SIG-M5 treated with dmso at 0.1 percent for 504 hours (cell line): ENCODE measurements around the gene ZNF117.
"Not testable (repeated sequence)": the region's sequence is repeated elsewhere in the genome, so short reads cannot be mapped to it uniquely, and the experiment has no call there.

Source experiments
- DNase-seq: peaks from one replicate; lab custom pipeline; 2025; ENCODE audit not compliant: unreplicated experiment; lab: John Stamatoyannopoulos, UW

The ZNF117 gene

DNA sequence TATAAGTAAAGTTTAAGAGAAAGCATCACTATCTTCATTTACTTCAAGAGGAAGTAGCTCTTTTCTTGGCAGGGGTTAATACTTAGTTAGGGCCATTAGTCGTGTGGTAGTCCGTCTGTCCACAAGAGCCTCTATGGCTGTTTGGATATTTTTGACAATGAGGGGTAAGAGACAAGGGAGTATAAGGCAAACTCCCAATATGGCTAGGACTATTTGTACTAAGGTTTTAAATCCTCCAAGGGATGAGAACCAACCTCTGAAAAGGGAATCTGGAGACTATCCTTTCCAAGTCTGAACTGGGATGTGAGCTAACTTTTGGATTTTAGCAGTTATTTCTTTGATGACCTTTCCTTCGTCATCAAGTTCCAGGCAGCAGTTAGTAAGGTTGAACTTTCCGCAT lies at the start of gene ZNF117:
ZNF117 (minus strand) TSS at position 101 of the 400 bp plus-strand sequence.
- DNase-seq: no peak

DNA sequence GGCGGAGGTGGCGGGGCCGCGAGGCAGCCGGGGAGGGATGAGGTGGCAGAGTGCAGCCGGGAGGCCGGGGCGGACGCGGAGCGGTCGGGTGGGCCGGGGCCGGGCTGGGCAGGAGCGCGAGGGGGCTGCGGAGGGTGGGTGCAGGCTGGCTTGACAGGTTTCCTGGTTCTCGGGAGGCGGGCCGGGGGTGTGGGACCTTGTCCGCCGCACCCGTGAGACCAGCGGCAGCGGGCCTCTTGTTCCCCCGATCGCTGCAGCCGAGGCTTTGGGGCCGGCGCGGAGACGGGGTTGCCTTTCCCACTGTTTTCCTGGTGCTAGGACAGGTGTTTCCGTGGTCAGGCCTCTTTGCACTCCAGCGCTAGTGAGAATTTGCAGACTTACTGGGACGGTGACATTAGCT lies 47.9 kb upstream of the ZNF117 start:
- peak; percentile 21 for DNase-seq

DNA sequence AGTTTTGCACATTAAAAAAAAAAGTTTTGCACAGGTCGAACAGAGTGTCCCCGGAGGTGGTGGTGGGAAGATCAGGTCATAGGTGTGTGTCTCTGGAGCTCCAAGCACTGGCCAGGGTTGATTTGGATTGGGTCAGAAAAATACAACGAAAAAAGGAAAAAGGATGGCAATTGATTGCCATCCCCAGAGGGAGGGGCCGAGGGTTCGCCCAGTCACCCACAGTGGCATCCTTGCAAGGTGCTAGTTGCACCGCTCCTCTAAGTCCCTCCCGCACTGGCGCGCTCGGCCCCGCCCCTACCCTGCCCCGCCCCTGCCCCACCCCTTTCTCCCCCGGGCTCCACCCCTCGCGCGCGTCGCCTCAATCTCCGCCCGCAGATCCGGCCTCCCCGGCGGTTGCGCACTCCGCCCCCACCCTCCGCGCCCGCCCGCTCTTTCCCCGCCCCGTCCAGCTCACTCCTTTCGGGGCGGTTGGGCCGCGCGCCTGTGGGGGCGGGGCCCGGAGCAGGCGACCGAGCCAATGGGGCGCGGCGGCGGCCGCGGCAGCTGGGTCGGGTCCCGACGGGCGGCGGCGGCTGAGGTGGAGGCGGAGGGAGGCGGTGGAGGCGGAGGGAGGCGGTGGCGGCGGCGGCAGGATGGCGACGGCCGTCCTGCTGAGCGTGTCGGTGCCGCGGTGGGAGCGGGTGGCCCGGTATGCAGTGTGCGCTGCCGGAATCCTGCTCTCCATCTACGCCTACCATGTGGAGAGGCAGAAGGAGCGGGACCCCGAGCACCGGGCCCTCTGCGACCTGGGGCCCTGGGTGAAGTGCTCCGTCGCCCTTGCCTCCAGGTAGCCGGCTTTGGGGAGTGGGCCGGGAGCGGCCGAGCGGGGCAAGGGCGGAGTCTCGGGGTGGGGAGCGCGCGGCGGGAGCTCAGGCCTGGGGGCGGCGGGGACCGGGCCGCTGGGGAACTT lies 47.2 kb upstream of the ZNF117 start:
- peak; percentile 84 for DNase-seq

DNA sequence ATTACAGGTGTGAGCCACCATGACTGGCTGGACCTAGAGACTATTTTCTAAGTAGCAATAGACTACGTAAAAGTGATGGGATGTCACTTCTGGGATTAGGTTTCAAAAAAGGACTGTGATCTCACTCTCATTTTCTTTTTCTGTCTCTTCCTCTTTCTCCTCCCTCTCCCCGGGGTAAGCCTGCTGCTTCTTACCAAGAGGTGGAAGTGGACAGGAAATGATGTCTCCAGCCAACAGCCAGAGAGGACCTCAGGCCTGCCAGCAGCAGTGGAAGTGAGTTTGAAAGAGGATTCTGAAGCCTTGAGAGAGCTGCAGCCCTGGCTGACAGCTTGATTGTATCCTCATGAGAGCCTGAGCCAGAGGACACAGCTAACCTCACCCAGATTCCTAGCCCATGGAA lies 45.7 kb upstream of the ZNF117 start:
- DNase-seq: peak; percentile 77

DNA sequence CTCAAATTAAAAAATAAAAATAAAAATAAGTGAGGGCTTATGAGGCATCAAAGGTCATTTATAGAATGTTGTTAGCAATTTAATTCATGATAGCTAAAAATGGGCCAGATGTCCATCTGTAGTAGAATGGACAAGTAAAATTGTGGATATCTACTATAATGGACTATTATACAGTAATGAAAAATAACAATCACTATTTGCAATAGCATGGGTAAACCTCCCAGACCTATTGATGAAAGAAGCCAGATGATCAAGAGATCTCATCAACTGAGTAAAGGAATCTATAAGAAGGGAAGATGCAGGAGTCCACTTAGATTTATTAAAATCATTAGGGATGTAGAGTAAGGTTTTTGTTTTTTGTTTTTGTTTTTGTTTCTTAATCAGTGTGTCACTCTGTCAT lies 44.6 kb upstream of the ZNF117 start:
- not testable (repeated sequence) for DNase-seq

DNA sequence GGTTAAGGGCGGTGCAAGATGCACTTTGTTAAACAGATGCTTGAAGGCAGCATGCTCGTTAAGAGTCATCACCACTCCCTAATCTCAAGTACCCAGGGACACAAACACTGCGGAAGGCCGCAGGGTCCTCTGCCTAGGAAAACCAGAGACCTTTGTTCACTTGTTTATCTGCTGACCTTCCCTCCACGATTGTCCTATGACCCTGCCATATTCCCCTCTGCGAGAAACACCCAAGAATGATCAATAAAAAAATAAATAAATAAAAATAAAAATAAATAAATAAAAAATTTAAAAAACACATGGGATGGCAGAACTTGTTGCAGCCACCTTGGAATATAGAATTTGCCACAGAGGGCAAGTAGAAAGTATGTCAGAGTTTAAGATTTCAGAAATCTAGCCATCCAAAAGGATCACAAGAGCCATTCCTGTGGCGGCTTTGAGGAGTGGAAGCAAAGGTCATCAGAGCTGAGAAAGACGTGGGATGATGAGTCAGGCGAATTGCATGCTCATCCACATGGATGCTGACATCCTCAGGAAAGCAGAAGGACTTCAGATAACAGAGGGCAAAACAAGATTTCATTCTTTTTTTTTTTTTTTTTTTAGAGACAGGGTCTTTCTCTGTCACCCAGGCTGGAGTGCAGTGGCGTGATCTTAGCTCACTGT lies 43.4 kb upstream of the ZNF117 start:
- DNase-seq: not testable (repeated sequence)

DNA sequence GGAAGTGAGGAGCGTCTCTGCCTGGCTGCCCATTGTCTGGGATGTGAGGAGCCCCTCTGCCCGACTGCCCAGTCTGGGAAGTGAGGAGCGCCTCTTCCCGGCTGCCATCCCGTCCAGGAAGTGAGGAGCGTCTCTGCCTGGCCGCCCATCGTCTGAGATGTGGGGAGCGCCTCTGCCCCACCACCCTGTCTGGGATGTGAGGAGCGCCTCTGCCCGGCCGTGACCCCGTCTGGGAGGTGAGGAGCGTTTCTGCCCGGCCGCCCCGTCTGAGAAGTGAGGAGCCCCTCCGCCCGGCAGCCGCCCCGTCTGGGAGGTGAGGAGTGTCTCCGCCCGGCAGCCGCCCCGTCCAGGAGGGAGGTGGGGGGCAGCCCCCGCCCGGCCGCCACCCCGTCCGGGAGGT lies 42.6 kb upstream of the ZNF117 start:
- not testable (repeated sequence) for DNase-seq

DNA sequence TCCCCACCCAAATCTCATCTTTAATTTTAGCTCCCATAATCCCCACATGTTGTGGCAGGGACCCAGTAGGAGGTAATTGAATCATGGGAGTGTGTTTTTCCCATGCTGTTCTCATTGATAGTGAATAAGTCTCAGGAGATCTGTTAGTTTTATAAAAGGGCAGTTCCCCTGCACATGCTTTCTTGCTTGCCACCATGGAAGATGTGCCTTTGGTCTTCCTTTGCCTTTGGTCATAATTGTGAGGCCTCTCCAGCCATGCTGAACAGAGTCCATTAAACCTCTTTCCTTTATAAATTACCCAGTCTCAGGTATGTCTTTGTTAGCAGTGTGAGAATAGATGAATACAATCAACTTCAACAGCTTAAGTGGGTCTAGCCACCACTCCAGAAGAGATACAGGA lies 34.2 kb upstream of the ZNF117 start:
- DNase-seq: not testable (repeated sequence)

DNA sequence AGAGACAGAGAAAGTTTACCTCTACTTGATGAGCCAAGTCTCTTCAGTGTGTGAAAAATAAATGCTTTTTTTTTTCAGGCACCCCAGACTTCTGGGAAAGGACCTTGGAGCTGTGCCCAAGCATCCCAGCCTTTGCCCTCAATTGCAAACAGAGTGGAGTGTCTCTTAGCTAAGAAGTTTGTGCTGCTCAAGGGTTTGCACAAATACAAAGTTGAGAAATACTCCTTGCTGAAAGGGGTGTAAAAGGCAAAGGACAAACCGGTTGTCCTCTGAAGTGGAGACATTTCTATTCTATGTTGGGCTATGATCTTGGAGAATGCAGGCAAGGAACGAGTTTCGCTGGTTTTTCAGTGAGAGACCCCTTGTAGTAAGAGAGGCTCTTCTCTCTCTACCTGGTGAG lies 30.1 kb upstream of the ZNF117 start:
- DNase-seq: not testable (repeated sequence)

DNA sequence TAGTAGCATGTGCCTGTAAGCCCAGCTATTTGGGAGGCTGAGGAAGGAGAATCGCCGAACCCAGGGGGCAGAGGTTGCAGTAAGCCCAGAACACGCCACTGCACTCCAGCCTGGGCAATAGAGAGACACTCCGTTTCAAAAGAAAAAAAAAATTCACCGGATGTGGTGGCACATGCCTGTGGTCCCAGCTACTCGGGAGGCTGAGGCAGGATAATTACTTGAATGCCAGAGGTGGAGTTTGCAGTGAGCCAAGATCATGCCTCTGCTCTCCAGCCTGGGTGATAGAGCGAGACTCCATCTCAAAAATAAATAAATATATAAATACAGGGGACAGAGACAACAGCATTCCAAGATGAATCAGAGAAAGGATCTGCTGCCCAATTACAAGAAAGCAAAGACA lies 19.0 kb upstream of the ZNF117 start:
- not testable (repeated sequence) for DNase-seq

DNA sequence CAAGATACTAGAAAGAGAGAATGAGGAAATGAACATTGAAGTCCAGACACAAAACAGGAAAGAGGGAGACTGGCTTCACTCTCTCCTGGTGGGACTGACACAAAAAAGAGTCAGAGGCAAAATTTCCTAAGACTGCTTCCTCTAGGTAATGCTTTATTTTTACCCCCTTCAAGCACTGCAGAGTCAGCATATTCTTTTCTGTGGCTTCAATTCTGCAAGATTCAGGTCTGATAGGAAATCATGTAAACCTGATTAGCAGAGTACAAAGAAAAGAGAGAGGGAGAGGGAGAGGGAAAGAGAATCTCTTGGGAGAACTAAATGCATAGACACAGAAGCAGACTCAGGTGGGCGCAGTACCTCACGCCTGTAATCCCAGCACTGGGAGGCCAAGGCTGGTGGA lies 18.6 kb upstream of the ZNF117 start:
- not testable (repeated sequence) for DNase-seq

DNA sequence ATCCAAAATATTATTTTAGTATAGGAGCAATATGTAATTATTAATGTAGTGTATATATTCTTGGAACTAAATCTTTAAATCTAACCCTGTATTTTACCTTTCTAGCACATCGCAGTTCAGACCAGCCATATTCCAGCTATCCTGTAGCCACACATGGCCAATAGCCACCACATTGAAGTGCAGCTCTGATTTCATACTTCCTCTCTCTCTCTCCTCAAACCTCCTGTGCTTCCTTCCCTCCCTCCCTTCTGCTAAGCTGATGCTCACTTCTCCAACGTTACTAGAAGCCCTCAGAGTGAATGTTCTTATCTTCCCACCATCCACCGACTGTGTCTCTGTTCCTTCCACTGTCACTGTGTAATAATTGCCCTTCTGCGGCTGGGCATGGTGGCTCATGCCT lies 16.2 kb upstream of the ZNF117 start:
- DNase-seq: not testable (repeated sequence)

DNA sequence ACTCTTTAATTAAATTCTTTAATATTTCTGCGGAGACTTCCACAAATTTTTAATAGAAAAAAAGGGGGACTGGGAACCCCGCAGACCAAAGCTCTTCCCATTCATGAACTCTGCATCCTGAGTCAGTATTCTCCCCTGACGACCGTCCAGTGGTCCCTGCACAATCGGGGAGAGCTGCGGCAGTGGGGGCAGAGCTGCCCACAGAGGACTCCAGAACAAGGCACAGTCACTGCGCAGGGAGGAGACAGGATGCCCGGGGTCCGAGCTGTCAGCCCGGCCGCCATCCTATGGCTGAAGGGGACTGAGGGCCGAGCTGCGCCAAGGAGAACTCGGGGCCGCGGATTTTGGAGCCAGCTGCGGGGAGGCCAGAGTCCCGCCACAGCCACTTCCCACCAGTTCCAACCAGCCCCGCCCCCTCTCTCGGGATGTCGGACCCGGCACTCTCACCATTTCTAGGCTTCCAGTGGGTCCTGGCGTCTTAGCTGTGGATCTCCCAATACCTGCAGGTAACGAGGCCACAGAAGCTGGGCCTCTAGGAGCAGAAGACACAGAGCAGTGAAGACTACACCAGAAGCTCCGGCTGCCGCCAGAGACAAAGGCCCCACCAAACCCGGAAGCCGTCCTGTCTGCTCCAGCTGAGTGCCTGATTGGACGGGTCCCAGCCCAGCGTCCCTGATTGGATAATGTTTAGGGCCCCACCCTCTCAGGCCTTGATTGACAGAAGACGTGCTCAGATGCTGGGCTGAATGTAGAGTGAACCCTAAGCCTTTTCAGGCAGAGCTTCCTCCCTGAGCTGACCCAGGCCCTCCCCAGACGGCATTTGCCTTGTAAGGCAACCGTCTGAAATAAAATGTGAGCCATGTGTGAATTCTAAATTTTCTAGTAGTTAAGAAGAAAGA lies 15.5 kb upstream of the ZNF117 start, which contains the start of gene ERV3-1:
ERV3-1 (minus strand) TSS at position 594 of the 899 bp plus-strand sequence. CDS start 13,661 bp downstream, outside the sequence.
- peak; percentile 96 for DNase-seq

DNA sequence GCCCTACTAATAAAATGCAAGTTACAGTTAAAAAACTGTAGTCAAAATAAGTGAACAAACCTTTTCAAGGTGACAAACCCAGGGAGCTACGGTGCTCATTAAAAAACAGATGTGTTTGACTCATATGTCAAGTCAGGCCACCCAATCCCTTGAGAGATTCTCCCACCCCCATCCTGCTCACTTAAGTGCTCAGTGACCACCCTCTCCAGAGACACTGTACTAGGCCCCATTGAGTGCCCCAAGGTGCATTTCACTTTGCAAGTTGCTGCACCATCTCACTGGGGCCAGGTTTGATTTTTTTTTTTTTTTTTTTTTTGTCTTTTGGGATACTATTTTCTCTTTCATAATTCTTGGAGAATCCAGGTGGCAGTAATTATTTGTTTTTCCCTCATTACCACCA lies 13.7 kb upstream of the ZNF117 start:
- no peak for DNase-seq

DNA sequence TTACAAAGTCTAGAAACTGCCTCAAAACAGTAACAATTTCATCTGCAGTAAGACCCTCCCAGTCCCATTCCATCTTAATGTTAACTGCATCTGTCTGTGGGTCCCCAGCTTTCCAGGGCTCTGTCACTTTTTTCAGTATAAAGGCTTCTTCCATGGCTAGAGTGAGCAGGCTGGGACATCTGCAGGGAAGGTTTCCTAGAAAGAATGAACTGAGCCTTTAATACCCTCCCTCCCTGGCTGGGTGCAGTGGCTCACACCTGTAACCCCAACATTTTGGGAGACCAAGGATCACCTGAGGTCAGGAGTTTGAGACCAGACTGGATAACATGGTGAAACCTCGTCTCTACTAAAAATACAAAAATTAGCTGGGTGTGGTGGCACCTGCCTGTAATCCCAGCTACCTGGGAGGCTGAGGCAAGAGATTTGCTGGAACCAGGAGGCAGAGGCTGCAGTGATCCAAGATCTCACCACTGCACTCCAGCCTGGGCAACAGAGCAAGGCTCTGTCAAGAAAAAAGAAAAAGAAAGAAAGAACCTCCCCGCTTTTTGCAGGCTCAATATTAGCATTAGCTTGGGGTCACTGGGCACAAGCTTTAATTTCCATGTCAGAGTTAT lies 12.2 kb upstream of the ZNF117 start:
- DNase-seq: no peak

DNA sequence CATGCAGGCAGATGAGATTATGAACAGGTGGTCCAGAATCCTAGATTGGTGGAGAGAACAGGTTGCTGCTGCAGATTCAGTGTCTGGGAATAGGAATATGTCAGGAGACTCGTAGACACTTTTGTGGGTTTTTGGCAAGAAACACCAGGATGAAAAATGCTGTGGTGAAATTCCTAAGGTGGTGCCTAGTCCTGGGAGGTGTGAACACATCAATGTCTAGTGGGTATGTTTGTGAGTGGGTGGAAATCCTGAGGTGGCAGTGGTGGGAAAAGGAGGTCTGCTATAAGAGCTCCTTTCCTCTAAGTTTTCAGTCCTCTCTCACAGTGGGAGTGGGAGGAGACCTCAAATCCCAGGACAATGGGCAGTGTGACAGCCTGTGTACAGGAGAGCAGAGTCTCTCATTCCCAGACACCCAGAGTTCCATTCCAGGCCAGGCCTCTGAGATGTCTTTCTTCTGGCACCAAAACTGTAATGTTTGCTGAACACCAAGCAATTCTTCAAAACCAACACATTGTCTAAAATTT lies 10.5 kb upstream of the ZNF117 start:
- DNase-seq: no peak

DNA sequence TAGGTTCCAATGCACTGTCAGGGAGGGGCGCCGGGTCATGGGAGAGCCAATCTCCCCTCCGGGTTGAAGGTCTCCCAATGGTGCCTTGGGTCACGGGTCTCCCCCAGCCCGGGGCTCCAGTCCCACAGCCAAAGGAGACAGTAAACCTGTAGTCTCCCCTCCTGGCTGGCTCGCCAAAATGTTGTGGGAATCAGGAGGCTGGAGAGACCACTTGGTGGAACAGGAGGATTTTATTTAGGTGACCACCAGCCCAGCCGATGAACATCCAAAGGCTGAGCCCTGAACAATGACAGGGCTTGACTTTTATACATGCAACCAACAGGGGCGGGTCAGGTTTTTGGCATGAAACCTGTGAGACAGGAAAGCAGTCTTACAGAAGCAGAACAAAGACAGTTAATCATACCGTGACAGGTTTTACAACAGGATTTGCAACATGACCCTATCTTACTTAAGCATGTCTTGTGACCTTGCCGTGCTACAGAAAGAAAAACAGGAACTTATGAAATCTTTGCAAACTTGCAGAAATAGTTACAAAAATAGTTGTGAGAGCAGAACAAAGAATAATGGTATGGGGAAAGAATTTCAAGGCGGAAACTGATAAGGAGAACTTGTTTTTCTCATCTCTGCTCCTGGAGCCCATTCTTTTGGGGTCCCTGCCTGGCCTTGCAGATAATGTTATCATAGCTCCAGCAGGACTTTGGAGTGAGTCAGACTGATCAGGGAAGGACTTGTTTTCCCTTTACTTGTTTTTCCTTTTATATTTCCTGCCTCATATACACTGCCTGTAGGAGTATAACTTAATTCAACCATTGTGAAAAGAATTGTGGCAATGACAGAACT lies 8.5 kb upstream of the ZNF117 start:
- DNase-seq: peak; percentile 91

DNA sequence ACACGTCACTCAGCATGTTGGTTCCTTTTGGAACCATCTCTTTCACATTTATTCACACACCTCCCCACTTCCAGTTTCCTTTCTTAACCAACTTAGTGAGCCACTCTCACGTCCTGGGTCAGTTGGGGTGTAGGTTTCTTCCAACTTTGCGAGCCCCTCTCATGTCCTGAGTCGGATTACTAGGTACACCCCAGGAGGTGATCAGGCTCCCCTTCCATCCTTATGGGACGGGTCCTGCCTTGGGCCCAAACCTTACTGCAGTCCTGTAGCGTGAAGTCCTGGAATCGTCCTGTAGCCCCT lies 8.0 kb upstream of the ZNF117 start:
- no peak for DNase-seq

DNA sequence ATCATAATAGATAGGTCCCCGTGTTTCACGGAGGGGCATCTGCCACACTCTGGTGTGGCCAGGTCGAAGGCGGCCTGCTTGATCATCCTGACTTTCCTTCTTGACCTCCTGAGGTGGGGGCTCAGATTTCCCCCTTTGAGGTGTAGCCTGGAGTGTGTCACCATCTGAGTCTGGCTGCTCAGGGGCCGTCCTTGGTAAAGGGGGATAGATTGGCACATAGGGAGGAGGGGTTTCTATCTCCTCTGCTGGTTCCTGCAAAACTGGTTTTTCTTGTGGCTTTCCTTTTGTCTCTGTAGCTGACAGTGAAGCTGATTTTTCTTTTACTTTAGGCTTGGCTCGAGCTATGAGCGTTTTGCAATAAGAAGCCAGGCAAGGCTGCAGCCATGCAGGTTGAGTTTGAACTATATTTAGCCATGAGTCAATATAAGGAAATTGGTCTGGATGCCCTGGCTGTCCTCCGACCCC lies 7.1 kb upstream of the ZNF117 start:
- DNase-seq: peak; percentile 34
